ENCODE measurements around the gene STIM1.

DNA sequence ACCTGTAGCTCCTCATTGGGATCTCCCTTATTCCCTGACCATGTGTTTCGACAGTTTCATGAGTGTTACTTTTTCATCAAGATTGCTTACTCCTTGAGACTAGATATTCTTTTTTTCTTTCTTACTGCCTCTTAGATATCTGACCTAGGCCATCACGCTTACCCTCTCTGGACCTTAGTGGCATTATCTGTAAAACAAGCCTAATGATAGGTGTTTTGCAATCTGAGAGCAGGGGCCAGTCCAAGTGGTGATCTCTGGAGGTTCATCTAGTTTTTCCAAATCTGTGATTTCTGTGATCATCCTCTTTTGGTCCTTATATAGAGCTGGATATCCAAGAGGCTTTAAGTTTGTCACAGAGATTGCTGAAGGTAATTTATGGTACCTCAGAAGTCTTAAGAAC is 34.5 kb downstream of the STIM1 start:
- TF ChIP-seq CTCF (IDR thresholded peaks at IDR 0.05), result no peak
- TF ChIP-seq REST (IDR thresholded peaks at IDR 0.05; ENCODE audit: insufficient read depth in 1 of 2, low read depth in 2 of 2, low read length in 1 of 2), result no peak
- TF ChIP-seq SIN3A (IDR thresholded peaks at IDR 0.05; ENCODE audit: borderline replicate concordance, insufficient read depth, low read depth, low read length), result no peak
- TF ChIP-seq POLR2AphosphoS5 (IDR thresholded peaks at IDR 0.05; ENCODE audit: low read depth, low read length), result no peak
- TF ChIP-seq TCF7L2 (IDR thresholded peaks at IDR 0.05; ENCODE audit: low read depth, low read length), result no peak

All from Panc1 (cell line).